ENCODE data around the gene PPP2R3B.
"Not testable (repeated sequence)": the region's sequence is repeated elsewhere in the genome, so short reads cannot be mapped to it uniquely, and the experiment has no call there.

Gene PPP2R3B

DNA sequence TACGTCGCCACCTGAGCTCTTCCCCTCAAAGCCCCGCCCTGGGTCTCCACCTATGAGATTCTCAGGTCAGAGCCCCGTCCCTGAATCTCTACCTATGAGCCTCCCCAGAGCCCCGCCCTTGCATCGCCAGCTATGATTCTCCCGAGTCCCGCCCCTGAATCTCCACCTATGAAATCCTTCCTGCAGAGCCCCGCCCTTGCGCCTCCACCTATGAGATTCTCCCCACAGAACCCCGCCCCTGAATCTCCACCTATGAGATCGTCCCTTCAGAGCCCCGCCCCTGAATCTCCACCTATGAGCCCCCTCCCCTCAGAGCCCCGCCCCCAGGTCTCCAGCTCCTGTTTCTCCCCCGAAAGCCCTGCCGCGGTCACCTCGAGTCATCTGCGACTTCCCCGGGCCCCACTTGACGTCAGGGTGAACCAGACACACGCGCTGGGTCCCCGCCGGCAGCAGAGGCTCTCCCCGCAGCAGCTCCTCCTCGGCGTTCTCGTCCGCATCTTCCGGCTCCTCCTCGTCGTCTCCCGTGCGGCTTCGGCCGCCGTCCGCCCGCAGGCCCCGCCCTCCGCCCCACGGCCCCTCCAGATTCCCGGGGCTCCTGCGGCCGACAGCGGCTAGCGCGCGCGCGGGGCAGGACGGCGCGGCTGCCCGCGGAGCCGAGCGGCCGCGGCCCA is 68.5 kb downstream of the PPP2R3B start:
- no peak for DNase-seq

DNA sequence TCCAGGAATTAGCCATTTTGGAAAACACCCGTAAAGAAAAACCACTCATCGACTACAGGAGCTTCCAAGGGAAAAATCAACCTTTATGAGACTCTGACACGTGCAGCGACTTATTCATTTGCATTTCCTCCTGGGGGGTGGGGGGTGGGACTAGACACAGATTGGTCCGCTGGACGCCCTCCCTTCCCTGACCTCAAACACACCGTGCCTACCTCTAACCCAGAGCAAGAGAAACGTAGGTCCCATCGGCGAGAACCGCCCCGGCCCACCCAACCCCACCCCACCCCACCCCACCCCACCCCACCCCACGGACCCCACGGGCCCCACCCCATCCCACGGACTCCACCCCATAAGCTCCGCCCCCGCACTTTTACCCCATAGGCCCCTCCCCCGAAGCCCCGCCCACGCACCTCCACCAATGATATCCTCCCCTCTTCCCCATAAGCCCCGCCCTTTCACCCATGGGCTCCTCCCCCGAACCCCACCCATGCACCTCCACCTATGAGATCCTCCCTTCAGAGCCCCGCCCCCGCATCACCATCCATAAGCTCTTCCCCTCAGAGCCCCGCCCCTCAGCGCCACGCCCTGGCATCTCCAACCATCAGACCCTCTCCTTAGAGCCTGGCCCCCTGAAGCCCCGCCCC is 69.2 kb downstream of the PPP2R3B start:
- DNase-seq = no peak

DNA sequence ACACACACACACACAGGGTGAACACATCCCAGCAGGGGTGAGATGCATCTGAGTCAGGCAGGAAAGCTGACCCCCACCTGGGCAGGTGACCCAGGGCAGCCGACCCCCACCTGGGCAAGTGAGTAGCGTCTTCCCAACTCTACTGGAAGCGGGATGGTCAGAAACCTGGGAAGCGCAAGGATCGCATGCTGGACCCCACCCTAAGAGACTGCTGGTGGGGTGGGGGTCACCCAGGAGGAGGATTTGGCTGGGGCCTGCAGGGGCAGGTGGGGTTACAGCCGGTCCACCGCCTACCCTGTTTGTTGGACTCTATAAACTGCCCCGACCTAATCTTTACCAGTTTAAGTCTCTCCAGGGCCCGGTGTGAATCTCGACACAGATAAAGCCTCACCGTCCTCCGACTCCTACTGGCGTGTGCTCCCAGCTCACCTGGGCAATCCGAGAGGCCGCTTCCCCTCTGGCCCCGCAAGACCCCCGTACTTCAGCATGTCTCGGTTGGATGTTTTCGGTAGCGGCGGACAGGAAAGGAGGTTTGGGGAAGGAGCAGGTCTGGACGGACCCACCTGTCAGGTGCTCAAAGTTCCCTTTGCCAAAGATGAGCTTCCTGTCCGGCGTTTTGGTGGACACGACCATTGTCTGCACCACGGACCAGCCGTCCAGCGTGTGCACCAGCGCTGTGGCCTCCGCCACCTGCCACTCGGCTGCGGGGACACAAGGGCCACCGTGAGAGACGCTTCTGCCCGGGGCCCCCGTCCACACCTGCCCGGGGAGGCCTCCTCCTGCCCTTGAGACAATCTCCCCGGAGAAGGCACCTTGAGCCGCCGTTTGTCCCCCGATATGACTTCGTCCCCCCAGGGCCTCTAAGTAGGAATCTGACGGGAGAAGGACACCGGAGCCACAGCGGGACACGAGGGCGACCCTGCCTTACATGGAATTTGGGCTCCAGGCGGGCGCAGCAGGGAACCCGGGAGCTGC is 70.1 kb downstream of the PPP2R3B start:
- DNase-seq = no peak

DNA sequence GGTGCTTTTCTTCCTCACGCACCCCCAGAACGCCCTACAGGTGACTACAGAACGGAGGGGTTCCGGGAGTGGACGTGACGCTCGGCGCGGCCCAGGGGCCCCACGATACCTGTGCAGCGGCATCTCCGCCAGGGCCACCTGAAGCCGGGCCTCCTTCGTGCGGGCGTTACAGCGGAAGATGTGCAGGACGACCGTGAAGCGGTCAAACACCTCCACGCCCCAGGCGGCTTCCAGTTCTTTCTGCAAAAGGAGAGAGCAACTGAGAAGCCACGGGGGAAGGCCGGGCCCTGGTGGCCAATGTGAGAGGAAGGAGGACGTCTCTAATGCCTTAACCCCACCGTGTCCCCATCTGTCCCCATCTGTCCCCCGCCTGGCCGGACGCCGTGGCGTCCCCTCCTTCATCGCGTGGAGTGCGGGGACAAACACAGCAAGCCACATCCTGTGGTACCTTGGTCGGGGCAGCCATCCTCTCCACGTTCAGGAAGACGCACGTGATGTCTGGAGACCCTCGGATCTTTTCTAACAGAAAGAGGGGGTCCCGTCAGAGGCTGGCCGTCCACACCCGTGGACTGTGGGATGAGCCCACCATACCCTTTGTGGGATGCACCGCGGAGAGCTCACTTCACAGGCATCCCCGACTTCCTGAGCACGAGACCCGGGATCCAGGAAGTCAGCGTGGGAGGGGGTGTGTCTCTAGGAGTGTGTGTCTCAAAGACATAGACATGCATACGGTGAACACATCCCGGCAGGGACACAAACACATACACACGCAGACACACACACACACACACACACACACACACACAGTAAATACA is 71.7 kb downstream of the PPP2R3B start:
- DNase-seq = no peak

DNA sequence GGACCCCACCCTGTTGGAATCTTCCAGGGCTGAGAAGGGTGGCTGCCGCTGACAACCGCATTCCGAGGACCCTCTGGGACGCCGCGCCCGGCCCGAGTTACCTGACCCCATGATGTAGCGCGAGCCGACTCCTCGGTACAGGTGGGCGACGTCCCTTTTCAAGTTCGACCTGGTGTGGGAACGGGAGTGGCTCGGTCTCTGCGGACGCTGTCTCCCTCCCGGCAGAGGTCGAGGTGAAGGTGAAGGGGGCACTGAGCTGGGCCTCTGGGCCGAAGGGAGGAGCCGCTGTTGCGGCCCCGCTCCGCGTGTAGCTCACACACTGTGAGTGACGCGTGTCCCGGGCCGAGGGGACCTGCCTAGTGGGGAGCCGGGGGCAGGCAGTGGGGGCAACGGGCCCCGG is 72.7 kb downstream of the PPP2R3B start:
- DNase-seq = no peak

DNA sequence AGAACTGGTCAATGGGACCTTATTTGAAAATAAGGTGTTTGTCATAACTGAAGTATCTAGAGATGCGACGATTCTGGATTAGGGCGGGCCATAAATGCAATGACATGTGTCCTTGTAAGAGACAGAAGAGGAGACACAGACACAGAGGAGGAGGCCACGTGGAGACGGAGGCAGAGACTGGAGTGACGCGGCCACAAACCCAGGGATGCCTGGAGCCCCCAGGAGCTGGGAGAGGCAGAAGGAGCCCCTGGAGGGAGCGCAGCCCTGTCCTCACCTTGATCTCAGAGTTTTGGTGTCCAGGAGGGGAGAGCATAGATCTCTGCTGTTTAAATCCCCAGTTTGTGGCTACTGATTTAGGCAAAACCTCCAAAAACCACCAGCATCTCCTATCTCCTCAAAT is 73.2 kb downstream of the PPP2R3B start:
- DNase-seq = no peak

DNA sequence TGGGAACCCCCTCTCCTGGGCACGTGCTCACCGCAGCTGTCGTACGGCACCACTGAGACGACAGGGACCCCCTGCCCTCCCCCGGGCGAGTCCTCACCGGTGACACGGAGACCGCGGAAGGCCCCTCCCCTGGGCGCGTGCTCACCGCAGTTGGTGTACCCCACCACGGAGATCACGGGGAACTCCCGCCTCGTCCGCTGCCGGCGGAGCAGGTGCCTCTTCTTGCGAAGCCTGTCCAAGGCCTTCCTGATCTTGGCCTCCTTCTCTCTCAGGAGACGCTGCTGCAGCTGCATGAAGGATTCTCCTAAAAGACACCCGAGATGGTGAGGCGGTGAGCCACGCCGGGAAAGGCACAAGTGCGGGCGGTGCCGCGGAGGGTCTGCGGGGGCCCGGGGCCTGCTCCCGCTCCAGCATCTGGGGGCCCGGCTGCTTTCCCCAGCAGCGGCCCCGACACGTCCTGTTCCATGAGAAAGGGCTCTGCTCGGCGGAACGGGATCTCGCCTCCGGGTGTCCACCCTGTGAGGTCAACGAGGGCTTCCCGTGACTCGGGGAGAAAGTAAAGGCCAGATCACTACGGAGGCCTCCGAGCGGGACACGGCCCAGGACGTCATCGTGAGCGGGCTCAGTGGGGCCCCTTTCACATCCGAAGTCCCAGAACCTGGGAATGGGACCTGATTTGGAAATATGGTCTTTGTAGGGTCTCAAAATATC is 73.9 kb downstream of the PPP2R3B start:
- no peak for DNase-seq

DNA sequence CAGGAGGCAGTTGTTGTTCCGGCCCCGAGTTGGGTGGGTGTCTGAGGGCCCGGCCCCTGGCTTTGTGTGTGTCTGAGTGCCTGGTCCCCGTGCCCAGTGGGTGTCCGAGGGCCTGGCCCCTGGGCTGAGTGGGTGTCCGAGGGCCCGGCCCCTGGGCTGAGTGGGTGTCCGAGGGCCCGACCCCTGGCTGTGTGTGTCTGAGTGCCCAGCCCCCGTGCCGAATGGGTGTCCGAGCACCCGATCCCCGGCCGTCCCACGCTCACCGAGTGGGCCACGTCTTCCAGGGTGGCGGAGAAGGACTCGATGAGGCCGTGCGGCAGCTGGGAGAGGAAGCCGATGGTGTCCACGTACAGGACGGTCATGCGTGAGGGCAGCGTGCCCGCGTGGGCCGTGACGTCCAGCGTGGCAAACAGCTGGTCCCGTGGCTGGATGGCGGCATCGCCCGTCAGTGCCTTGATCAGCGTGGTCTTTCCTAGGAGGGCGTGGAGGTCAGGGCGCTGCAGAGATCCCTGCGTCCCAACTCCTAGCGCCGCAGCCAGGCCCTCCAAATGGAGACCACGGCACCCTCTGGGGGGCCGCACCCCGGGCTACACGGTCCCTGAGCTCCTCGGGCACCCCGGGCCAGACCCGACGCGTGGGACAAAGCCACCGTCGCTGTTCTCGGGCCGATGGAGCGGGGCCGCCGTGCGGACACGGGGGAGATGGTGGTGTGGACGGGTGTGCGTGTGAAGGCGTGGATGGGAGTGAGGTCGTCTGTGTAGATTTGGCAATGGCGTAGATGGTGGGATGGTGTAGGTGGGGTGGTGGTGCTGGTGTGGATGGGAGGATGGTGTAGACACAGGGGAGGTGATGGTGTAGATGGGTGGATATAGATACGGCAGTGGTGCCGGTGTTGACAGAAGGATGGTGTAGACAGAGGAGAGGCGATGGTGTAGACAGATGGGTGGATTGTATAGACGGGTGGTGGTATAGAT is 75.3 kb downstream of the PPP2R3B start:
- no peak for DNase-seq

DNA sequence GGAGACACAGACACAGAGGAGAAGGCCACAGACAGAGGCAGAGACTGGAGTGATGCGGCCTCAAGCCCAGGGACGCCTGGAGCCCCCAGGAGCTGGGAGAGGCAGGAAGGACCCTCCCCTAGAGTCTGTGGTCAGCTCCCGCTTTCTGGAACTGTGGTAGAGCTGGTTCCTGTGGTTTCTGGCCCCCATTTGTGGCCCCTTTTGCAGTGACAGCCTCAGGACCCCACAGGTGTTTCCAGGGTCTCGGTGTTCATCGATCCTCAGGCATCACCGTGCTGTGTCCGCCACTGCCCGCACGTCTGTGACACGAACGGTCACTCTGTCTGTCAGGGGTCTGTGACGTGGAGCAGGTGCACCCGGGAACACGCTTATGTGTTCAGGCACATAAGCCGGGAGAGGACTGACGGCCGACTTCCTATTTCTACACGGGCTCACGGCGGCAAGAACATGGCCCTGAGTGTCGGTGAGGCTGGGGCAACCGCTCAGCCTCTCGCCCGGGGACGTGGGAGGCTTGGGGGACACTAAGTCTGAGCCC is 76.0 kb downstream of the PPP2R3B start:
- DNase-seq = no peak

DNA sequence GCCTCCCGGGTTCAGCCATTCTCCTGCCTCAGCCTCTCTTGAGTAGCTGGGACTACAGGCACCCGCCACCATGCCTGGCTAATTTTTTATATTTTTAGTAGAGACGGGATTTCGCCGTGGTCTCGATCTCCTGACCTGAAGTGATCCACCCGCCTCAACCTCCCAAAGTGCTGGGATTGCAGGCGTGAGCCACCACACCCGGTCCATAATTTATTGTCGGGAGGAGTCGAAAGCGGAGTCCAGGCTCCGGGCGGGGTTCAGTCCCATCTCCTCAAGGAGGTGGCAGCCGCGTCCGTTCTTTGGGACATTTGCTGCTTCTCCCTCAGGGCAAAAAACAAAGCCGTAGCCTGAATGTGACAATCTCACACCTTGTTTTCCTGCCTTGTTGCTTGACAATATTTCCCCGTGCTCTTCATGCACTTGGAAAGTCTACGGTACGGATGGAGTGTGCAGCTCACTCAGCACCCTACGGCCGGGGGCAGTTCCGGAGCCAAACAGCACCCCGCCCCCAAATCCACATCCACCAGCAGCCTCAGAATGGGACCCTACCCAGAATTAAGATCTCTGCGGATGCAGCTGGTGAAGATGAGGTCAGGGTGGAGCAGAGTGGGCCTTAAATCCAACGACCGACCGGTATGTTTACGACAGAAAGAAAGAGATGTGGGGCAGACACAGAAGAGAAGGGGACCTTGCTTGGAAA is 77.7 kb downstream of the PPP2R3B start:
- no peak for DNase-seq

DNA sequence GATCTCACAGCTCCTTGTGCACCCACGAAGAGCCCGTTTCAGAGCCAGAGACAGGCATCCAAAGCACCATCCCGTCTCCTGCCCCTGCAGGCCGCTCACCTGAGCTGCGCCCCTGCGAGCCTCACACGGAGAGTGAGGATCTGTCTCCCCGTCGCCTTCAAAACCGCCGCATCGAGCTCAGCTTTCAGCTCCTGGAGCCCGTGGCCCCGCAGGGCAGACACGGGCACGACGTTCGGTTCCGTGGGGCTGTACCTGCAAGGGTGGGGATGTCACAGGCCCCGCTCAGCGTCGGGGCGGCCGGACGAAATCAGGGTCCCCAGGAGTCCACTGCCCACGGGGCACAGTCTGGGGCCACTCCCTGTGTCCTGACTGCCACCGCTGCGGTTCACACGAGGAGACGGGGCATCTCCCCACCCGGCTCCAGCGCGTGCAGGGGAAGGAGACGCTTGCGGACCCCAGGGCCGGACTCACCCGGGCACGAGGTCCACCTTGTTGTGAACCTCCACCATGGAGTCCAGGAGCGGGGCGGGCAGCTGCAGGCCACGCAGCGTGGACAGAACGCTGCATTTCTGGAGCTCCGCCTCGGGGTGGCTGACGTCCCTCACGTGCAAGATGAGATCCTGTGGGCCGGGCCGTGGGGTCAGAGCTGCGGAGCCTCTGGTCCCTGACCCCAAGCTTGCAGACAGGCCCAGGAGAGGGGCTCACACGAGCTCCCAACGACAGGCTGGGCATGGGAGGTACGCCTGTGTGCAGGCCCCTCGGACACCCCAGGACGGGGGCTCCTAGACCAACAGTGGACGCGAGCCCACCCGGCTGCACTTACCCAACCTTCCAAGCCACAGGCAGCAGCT is 79.2 kb downstream of the PPP2R3B start:
- no peak for DNase-seq

DNA sequence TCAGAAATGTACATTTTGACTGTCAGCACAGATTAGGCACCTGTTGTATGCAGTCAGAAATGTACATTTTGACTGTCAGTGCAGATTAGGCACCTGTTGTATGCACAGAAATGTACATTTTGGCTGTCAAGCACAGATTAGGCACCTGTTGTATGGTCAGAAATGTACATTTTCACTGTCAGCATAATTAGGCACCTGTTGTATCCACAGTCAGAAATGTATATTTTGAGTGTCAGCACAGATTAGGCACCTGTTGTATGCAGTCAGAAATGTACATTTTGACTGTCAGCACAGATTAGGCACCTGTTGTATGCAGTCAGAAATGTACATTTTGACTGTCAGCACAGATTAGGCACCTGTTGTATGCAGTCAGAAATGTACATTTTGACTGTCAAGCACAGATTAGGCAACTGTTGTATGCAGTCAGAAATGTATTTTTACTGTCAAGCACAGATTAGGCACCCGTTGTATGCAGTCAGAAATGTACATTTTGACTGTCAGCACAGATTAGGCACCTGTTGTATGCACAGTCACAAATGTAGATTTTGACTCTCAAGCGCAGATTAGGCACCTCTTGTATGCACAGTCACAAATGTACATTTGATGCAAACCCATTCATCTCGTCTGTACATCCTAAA is 80.0 kb downstream of the PPP2R3B start:
- DNase-seq = not testable (repeated sequence)

DNA sequence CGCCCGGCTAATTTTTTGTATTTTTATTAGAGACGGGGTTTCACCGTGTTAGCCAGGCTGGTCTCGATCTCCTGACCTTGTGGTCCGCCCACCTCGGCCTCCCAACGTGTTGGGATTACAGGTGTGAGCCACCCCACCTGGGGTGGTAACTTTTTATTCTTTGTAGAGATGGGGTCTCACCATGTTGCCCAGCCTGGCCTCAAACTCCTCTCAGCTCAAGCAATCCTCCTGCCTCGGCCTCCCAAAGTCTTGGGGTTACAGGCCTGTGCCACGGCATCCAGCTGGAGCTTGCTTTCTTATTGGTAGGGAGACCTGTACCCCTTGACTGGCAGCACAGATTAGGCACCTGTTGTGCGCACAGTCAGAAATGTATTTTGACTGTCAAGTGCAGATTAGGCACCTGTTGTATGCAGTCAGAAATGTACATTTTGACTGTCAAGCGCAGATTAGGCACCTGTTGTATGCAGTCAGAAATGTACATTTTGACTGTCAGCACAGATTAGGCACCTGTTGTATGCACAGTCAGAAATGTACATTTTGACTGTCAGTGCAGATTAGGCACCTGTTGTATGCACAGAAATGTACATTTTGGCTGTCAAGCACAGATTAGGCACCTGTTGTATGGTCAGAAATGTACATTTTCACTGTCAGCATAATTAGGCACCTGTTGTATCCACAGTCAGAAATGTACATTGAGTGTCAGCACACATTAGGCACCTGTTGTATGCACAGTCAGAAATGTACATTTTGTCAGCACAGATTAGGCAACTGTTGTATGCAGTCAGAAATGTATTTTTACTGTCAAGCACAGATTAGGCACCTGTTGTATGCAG is 80.7 kb downstream of the PPP2R3B start:
- not testable (repeated sequence) for DNase-seq

DNA sequence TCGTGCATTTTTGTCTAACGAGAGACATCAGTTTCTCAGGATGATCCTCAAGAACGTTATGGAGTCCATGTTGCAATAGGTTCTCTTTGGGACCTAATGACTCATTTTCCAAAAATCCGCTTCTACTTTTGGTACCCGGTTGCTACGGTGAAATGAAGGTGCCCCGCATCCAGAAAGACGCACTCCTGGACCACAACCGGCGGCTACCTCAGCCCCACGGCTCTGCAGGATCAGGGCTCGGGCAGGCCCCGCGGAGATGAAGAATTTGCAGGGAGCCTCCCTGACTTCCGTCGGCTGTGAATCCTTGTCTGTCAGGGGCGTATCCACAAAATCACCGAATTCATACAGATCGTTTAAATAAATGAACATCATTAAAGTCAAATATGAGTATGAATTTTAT is 83.7 kb downstream of the PPP2R3B start:
- no peak for DNase-seq

DNA sequence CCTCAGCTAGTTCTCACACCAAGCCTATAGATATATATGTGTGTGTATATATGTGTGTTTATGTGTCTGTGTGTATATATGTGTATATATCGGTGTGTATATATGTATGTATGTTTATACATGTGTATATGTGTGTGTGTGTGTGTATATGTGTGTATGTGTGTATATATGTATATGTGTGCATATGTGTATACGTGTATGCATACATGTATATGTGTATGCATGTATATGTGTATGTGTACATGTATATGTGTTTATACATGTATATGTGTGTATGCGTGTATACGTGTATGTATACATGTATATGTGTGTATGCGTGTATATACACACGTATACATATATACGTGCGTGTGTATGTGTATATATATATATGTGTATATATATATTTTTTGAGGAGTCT is 86.4 kb downstream of the PPP2R3B start:
- no peak for DNase-seq

DNA sequence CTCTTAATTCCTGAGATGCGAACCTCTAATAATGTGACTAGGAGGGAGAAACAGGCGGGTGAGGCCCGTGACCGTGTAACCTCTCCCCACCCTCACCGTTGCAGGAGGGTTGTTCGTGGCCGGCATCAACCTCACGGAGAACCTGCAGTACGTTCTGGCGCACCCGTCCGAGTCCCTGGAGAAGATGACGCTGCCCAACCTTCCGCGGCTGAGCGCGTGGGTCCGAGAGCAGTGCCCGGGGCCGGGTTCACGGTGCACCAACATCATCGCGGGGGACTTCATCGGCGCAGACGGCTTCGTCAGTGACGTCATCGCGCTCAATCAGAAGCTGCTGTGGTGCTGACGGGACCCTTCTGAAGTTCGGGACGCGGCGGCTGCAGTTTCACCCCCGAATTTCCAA is 87.7 kb downstream of the PPP2R3B start:
- no peak for DNase-seq

DNA sequence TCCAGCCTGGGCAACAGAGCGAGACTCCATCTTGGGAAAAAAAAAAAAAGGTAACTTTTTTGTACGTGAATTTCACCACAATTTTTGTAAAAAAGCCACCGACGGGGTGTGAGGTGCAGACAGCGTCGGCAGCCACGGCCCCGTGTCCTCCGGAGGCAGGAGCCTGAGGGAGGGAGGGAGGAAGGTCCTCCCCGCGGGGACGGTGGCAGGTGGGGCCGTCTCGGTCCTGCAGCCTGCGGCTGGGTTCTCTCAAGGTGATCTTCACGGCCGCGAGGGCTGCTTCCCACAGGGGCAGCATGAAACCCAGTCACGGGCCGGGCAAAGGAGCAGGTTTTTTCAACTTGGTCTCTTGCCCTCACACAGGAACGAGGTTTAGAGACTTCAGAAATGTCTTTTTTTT is 91.6 kb downstream of the PPP2R3B start:
- no peak for DNase-seq

Data from NCI-H1436 (cell line).